Neural cell (in vitro differentiated cells): ENCODE data around the gene RBM34. TPM values are rescaled to one million over a fixed set of nuclear protein-coding genes. Genes with fewer than 3 reads are reported as not detected.
A peak's percentile ranks its signal among the peaks of the same experiment; 100 is the strongest.

ENCODE experiments used
- H2AFZ ChIP-seq: fragments of 200-600, 300-800 bp; sonication (generic), shearing (Covaris generic); 2 replicates; pipeline ENCODE4 v1.6.0; 2014; ENCODE audit warnings: low read depth, mild to moderate bottlenecking, antibody characterized with exemption, low read length, moderate library complexity
- H3F3A ChIP-seq: fragments of 200-600 bp; shearing (Covaris generic); 2 replicates; pipeline ENCODE4 v1.6.1; 2016; ENCODE audit warnings: mild to moderate bottlenecking, moderate library complexity, mixed read lengths, antibody characterized with exemption, low read length; ENCODE audit not compliant: insufficient read depth, poor library complexity, severe bottlenecking
- H3K27ac ChIP-seq: fragments of 200-600, 300-800 bp; sonication (generic), shearing (Covaris generic); 2 replicates; pipeline ENCODE4 v1.5.1; 2014; ENCODE audit warnings: mild to moderate bottlenecking, low read length, moderate library complexity
- H3K27me3 ChIP-seq: fragments of 300-800, 200-600 bp; sonication (generic), shearing (Covaris generic); 2 replicates; pipeline ENCODE4 v1.6.0; 2014; ENCODE audit warnings: mild to moderate bottlenecking, low read depth, low read length, moderate library complexity; ENCODE audit not compliant: insufficient read depth
- H3K36me3 ChIP-seq: fragments of 300-800, 200-600 bp; sonication (generic), shearing (Covaris generic); 2 replicates; pipeline ENCODE4 v1.5.1; 2014; ENCODE audit warnings: mild to moderate bottlenecking, antibody characterized with exemption, low read length, moderate library complexity; ENCODE audit not compliant: insufficient read depth
- H3K4me2 ChIP-seq: fragments of 300-800, 200-600 bp; sonication (generic), shearing (Covaris generic); 2 replicates; pipeline ENCODE4 v1.6.0; 2014; ENCODE audit warnings: mild to moderate bottlenecking, low read length
- H3K4me3 ChIP-seq: fragments of 300-800, 200-600 bp; sonication (generic), shearing (Covaris generic); 2 replicates; pipeline ENCODE4 v1.5.1; 2014; ENCODE audit warnings: mild to moderate bottlenecking, low read length, moderate library complexity
- H3K79me2 ChIP-seq: fragments of 200-600 bp; shearing (Covaris generic); replicated peaks from 2 replicates; pipeline ENCODE4 v1.6.0; 2014; ENCODE audit warnings: mild to moderate bottlenecking, low read length, moderate library complexity; ENCODE audit not compliant: insufficient read depth
- H3K9ac ChIP-seq: fragments of 300-800, 200-600 bp; sonication (generic), shearing (Covaris generic); 2 replicates; pipeline ENCODE4 v1.6.1; 2016; ENCODE audit warnings: mild to moderate bottlenecking, low read length, mixed read lengths
- H3K9me2 ChIP-seq: fragments of 200-600 bp; shearing (Covaris generic); 2 replicates; pipeline ENCODE4 v1.6.1; 2016; ENCODE audit warnings: mild to moderate bottlenecking, low read length, mixed read lengths; ENCODE audit not compliant: insufficient read depth
- H3K9me3 ChIP-seq: fragments of 200-600, 300-800 bp; sonication (generic), shearing (Covaris generic); 2 replicates; pipeline ENCODE4 v1.6.1; 2016; ENCODE audit warnings: mild to moderate bottlenecking, mixed run types, low read length, moderate library complexity, mixed read lengths
- H4K20me1 ChIP-seq: fragments of 200-600 bp; shearing (Covaris generic); 2 replicates; pipeline ENCODE4 v1.6.1; 2016; ENCODE audit warnings: mild to moderate bottlenecking, mixed run types; ENCODE audit not compliant: insufficient read depth
- EP300 ChIP-seq: fragments of 450-650 bp; conservative IDR thresholded peaks from 2 replicates; pipeline ENCODE4 v1.6.1; 2014; ENCODE audit warnings: antibody characterized with exemption, mild to moderate bottlenecking, moderate library complexity; ENCODE audit not compliant: poor library complexity, severe bottlenecking
- EZH2 ChIP-seq: fragments of 200-600, 300-800 bp; shearing (Covaris generic), sonication (generic); IDR thresholded peaks from 2 replicates; pipeline ENCODE4 v1.6.1; 2014; ENCODE audit warnings: antibody characterized with exemption, low read length, borderline replicate concordance, mild to moderate bottlenecking; ENCODE audit not compliant: insufficient read depth, poor library complexity, severe bottlenecking
- MXI1 ChIP-seq: fragments of 450-650 bp; conservative IDR thresholded peaks from 2 replicates; pipeline ENCODE4 v1.6.1; 2014; ENCODE audit warnings: antibody characterized with exemption, mild to moderate bottlenecking; ENCODE audit not compliant: poor library complexity, severe bottlenecking
- POLR2AphosphoS5 ChIP-seq: IDR thresholded peaks from 2 replicates; pipeline ENCODE4 v1.6.1; 2012
- RAD21 ChIP-seq: fragments of 450-650 bp; conservative IDR thresholded peaks from 2 replicates; pipeline ENCODE4 v1.6.1; 2014; ENCODE audit warnings: antibody characterized with exemption, mild to moderate bottlenecking, moderate library complexity
- REST ChIP-seq: IDR thresholded peaks from 2 replicates; pipeline ENCODE4 v1.6.1; 2012; ENCODE audit warnings: borderline replicate concordance
- SMC3 ChIP-seq: fragments of 450-650 bp; conservative IDR thresholded peaks from 2 replicates; pipeline ENCODE4 v1.6.1; 2014; ENCODE audit warnings: antibody characterized with exemption, mild to moderate bottlenecking, moderate library complexity; ENCODE audit not compliant: poor library complexity
- TAF1 ChIP-seq: IDR thresholded peaks from 2 replicates; pipeline ENCODE4 v1.6.1; 2012; ENCODE audit warnings: low read depth
- polyA plus RNA-seq: library from polyadenylated mRNA; depleted of rRNA; stranded (reverse); fragments of >200 nt; gene quantifications from 2 replicates; pipeline ENCODE4 v1.2.3, GENCODE V29; 2014
- TF ChIP-seq, protein P1 (sequence below): fragments of 450-650 bp; IDR thresholded peaks from 2 replicates; pipeline ENCODE4 v1.5.1; 2014; ENCODE audit warnings: antibody characterized with exemption, mild to moderate bottlenecking, moderate library complexity; ENCODE audit not compliant: poor library complexity, severe bottlenecking

The RBM34 gene
- polyA plus RNA-seq, 1 donor from 2014 or later: 128 TPM

GRCh38 chr1:235130766-235131270 is 30.2 kb downstream of the RBM34 start:
- Histone ChIP-seq H3K27me3 (no peaks in the 10 kb centered on the region), H3K79me2 (peaks cover 27% of the 10 kb centered on the region), H3K9me2 (no peaks in the 10 kb centered on the region), H3K4me2 (no peak overlapping the region), H3K36me3 (no peaks in the 10 kb centered on the region), H3K4me3 (no peak overlapping the region), H3K27ac (no peak overlapping the region), H3K9me3 (no peaks in the 10 kb centered on the region), H2AFZ (no peak overlapping the region), H4K20me1 (no peaks in the 10 kb centered on the region), H3K9ac (no peak overlapping the region), H3F3A (no peaks in the 10 kb centered on the region)
- no peak for TF ChIP-seq REST
- TF ChIP-seq, protein P1, sequence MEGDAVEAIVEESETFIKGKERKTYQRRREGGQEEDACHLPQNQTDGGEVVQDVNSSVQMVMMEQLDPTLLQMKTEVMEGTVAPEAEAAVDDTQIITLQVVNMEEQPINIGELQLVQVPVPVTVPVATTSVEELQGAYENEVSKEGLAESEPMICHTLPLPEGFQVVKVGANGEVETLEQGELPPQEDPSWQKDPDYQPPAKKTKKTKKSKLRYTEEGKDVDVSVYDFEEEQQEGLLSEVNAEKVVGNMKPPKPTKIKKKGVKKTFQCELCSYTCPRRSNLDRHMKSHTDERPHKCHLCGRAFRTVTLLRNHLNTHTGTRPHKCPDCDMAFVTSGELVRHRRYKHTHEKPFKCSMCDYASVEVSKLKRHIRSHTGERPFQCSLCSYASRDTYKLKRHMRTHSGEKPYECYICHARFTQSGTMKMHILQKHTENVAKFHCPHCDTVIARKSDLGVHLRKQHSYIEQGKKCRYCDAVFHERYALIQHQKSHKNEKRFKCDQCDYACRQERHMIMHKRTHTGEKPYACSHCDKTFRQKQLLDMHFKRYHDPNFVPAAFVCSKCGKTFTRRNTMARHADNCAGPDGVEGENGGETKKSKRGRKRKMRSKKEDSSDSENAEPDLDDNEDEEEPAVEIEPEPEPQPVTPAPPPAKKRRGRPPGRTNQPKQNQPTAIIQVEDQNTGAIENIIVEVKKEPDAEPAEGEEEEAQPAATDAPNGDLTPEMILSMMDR: no peak
- TF ChIP-seq RAD21: no peak
- no peak for TF ChIP-seq EZH2
- no peak for TF ChIP-seq POLR2AphosphoS5
- TF ChIP-seq MXI1: no peak
- TF ChIP-seq TAF1: no peak
- TF ChIP-seq EP300: no peak
- TF ChIP-seq SMC3: no peak

DNA sequence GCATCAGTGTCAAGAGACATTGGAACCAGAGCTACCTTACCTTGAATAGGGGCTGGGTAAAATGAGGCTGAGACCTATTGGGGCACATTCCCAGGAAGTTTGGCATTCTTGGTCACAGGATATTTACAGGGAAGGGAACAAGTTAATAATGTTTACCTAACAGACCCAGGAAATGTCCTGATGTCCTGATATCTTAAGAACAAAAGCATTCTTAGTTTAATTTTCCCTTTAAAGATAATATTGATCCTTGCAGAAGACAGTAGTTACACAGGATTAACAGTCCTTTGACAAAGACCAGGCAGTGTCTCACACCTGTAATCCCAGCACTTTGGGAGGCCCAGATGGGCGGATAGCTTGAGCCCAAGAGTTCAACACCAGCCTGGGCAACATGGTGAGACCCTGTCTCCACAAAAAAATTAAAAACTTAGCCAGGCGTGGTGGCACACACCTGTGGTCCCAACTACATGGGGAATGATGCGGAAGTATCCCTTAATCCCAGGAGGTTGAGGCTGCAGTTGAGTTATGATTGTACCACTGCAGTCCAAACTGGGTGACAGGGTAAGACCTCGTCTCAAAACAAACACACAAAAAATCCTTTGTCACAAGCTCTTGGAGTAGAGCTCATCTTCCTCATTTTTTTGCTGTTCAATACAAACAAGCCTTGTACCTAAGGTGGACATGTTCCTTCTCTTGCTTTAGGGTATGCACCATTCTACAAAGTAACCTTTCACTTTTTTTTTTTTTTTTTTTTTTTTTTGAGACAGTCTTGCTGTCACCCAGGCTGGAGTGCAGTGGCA is 31.1 kb downstream of the RBM34 start:
- no peaks in the 10 kb centered on the region for H3K9me3 ChIP-seq
- no peak overlapping the region for H3K4me2 ChIP-seq
- no peaks in the 10 kb centered on the region for H3K27me3 ChIP-seq
- H3K79me2 ChIP-seq: peaks cover 35% of the 10 kb centered on the region
- no peak overlapping the region for H2AFZ ChIP-seq
- peak overlapping the region; percentile 97 for H3K27ac ChIP-seq
- no peak overlapping the region for H3K9ac ChIP-seq
- no peaks in the 10 kb centered on the region for H3K9me2 ChIP-seq
- H3F3A ChIP-seq: no peaks in the 10 kb centered on the region
- H3K4me3 ChIP-seq: no peak overlapping the region
- no peaks in the 10 kb centered on the region for H4K20me1 ChIP-seq
- H3K36me3 ChIP-seq: no peaks in the 10 kb centered on the region
- no peak for TF ChIP-seq RAD21
- no peak for TF ChIP-seq SMC3
- TF ChIP-seq TAF1: no peak
- TF ChIP-seq POLR2AphosphoS5: no peak
- TF ChIP-seq REST: no peak
